ENCODE data around the gene WDTC1. TPM values are rescaled to one million over a fixed set of nuclear protein-coding genes. Genes with fewer than 3 reads are reported as not detected.
A peak's percentile ranks its signal among the peaks of the same experiment; 100 is the strongest.

Gene WDTC1
- total RNA-seq, 1 experiment from 2014 or later, result 26.6 TPM

DNA sequence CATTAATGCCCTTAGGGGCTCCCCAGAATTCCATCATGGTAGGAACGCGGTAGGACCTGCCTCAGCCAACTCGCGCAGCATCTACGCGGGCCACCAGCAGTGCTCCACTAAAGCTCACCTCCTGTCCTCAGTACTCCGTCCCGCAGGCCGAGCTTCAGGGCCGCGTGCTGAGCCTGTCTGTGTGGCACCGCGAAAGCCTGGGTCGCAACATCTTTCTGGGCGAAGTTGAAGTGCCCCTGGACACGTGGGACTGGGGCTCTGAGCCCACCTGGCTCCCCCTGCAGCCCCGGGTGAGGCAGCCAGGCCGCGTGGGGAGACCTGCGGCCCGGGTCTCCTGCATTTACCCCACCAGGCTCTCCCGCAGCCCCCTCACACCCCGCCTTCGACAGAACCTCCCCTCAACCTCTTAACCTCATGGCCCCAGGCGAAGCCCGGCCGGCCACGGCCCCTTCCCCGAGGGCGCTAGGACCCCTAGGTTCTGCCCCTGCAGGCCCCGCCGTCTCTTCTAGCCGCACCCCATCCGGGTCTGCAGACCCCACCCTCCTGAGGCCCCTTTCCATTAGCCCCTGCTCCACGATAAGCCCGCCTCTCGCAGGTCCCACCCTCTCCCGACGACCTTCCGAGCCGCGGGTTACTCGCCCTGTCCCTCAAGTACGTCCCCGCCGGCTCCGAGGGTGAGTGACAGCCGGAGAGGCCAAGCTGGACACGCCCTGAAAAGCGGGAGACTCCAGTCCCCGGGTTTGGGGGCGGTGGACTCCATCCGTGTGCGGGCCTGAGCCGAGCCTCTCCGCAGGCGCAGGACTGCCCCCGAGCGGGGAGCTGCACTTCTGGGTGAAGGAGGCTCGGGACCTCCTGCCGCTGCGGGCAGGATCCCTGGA is 116.5 kb downstream of the WDTC1 start:
- ChIA-PET CTCF (no interaction called here), POLR2A (interaction anchor here (1.2 kb wide), 1 partner anchor 9 kb away, joined by 3 read pairs; the partner anchor contains the start of gene SYTL1), RAD21 (ENCODE audit: low non-redundant PET in 1 of 2, low total read pairs in 2 of 2, uncharacterized antibody in 2 of 2, unreplicated experiment in 2 of 2) (no interaction called here)
- TF ChIP-seq, protein P1, sequence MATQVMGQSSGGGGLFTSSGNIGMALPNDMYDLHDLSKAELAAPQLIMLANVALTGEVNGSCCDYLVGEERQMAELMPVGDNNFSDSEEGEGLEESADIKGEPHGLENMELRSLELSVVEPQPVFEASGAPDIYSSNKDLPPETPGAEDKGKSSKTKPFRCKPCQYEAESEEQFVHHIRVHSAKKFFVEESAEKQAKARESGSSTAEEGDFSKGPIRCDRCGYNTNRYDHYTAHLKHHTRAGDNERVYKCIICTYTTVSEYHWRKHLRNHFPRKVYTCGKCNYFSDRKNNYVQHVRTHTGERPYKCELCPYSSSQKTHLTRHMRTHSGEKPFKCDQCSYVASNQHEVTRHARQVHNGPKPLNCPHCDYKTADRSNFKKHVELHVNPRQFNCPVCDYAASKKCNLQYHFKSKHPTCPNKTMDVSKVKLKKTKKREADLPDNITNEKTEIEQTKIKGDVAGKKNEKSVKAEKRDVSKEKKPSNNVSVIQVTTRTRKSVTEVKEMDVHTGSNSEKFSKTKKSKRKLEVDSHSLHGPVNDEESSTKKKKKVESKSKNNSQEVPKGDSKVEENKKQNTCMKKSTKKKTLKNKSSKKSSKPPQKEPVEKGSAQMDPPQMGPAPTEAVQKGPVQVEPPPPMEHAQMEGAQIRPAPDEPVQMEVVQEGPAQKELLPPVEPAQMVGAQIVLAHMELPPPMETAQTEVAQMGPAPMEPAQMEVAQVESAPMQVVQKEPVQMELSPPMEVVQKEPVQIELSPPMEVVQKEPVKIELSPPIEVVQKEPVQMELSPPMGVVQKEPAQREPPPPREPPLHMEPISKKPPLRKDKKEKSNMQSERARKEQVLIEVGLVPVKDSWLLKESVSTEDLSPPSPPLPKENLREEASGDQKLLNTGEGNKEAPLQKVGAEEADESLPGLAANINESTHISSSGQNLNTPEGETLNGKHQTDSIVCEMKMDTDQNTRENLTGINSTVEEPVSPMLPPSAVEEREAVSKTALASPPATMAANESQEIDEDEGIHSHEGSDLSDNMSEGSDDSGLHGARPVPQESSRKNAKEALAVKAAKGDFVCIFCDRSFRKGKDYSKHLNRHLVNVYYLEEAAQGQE (IDR thresholded peaks at IDR 0.05; ENCODE audit: low read depth), result no peak
- no peak for TF ChIP-seq TCF7L2 (IDR thresholded peaks at IDR 0.05; ENCODE audit: borderline replicate concordance, extremely low read depth, insufficient read depth, insufficient read length)
- TF ChIP-seq CEBPB (IDR thresholded peaks at IDR 0.05; ENCODE audit: low read depth), result no peak
- no peak for TF ChIP-seq CTCF (IDR thresholded peaks at IDR 0.05 in 2 of 3, conservative IDR thresholded peaks at IDR 0.05 in 1 of 3; ENCODE audit: borderline replicate concordance in 1 of 3, insufficient read depth in 1 of 3, low read depth in 2 of 3, low read length in 2 of 3)
- BruUV-seq (replicated peaks), result no TSS peak
- DNase-seq (ENCODE audit: low read depth, low spot score) (no peak), ATAC-seq (no peak)
- no peak overlapping the region for H2AFZ ChIP-seq (ENCODE audit: low read depth, low read length, poor library complexity, severe bottlenecking)
- no peak overlapping the region for H3K4me3 ChIP-seq (replicated peaks in 1 of 2; ENCODE audit: low read depth in 1 of 2, low read length in 2 of 2)
- H3K9ac ChIP-seq (ENCODE audit: low read length), result no peak overlapping the region
- H3K27ac ChIP-seq (ENCODE audit: low read depth, low read length), result 0 out of 2 replicates have a peak overlapping the region, but pooled peaks have one; percentile 16
- H3K9me3 ChIP-seq (ENCODE audit: control insufficient read depth in 1 of 2, insufficient read depth in 1 of 2, low read depth in 1 of 2, low read length in 2 of 2), result no peaks in the 10 kb centered on the region
- H3K79me2 ChIP-seq (ENCODE audit: insufficient read depth, low read length), result no peaks in the 10 kb centered on the region
- no peak overlapping the region for H3K4me2 ChIP-seq (ENCODE audit: low read length)
- intact Hi-C loops (cut with micrococcal nuclease), result no loop called here
- no peaks in the 10 kb centered on the region for H4K20me1 ChIP-seq (ENCODE audit: insufficient read depth)
- H3K27me3 ChIP-seq (ENCODE audit: insufficient read depth, low read length), result no peaks in the 10 kb centered on the region
- H3K9me2 ChIP-seq (ENCODE audit: insufficient read depth), result no peaks in the 10 kb centered on the region
- H3K4me1 ChIP-seq (ENCODE audit: control insufficient read depth in 1 of 2, insufficient read depth in 2 of 2, low read length in 2 of 2), result peaks cover 26 to 37% of the 10 kb centered on the region in 2 experiments
- H3K36me3 ChIP-seq (ENCODE audit: control insufficient read depth in 1 of 2, insufficient read depth in 2 of 2, low read length in 2 of 2), result peaks cover 0 to 7% of the 10 kb centered on the region in 2 experiments; a peak in 1 of 4 replicates

All from HCT116 (cell line).